LNCaP clone FGC (cell line): ENCODE data around the gene ANKLE1.

Source experiments
- DNase-seq: peaks from one replicate; pipeline ENCODE4 v3.0.0-alpha.2; 2011; ENCODE audit warnings: low read depth
- H3K4me3 ChIP-seq: 2 replicates; pipeline ENCODE4 v1.5.1; 2011; ENCODE audit warnings: mild to moderate bottlenecking, low read depth, low read length, control low read depth
- CTCF ChIP-seq: IDR thresholded peaks from 2 replicates; pipeline ENCODE4 v1.5.1; 2012; ENCODE audit warnings: mild to moderate bottlenecking; ENCODE audit not compliant: control insufficient read depth, insufficient read depth; ENCODE audit errors: extremely low read depth

Gene ANKLE1

GRCh38 chr19:17236811-17237543 lies 44.7 kb upstream of the ANKLE1 start:
- TF ChIP-seq CTCF = no peak
- DNase-seq = no peak
- no peak overlapping the region for H3K4me3 ChIP-seq

- DNase-seq = no peak
- no peak for TF ChIP-seq CTCF
Observed at GRCh38 chr19:17237747-17238706, 43.7 kb upstream of the ANKLE1 start.

DNA sequence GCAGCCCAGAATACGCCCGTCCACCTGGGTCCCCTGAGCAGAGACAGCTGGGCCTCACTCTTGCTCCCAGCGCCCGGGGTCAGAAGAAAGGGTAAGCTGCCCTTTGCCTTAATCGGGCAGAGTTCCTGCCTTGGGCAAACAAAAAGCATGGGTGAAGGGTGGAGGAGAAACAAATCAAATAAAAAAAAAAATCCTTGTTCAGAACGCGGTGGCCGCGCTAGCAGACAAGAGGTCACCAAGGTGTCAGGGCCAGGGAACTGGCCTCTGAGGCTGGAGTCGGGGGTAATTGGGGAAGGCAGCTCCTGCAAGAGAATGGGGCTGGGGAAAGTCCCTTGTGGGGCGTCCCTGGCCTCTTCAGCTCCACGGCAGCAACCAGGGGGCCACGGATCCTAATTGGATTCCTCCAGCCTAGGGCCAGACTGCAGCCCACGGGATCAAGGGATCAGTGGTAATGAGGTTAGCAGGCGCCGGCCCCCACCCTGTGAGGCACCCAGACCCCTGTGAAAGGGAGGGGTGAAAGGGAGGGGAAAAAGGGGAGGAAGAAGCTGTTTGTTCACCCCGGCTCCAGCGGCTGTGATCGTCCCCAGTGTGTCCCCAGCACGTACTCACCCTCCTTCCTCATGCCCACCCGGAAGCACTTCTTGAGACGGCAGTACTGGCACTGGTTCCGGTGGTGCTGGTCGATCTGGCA lies 41.5 kb upstream of the ANKLE1 start:
- DNase-seq = peak; percentile 38
- TF ChIP-seq CTCF = no peak
- H3K4me3 ChIP-seq = peak overlapping the region; percentile 17

More at GRCh38 chr19:17237747-17238706, 43.7 kb upstream of the ANKLE1 start:
- no peak overlapping the region for H3K4me3 ChIP-seq

- peak overlapping the region; percentile 17 for H3K4me3 ChIP-seq
- TF ChIP-seq CTCF = no peak
- DNase-seq = no peak
Observed at GRCh38 chr19:17240826-17241399, 40.8 kb upstream of the ANKLE1 start.

DNA sequence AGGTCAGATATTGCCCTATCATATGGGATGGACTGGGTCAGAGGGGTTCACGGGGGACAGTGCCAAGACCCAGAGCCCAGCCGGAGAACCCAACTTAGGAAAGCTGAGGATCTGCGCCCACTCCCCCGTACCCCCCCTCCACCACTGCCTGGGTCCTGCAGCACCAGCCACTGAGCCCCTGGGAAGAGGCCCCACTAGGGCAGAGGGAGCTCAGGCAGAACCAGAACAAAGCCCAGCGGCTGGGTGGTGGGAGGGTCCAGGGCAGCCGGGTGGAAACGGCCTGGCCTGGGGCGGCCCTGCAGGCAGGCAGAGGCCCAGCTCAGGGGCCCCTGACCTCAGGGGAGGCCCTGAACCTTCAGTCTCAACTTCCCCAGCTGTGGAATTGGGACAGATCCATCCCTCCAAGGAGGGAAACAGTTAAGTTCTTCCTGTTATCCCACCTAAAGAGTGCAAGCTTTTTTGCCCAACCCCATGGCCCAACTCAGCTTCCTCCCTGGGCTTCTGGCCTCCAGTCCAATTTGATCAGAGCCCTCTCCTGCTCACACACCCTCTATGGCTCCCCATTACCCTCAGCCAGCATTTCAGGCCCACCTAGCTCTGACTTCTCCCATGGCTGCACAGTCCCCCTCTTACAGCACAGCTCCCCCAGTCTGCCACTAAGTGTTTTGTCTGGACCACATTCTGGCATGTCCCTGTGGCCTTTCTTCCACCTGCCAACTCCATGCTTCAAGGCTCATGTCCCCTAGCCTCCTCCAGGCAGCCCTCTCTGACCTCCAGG lies 39.1 kb upstream of the ANKLE1 start:
- no peak for DNase-seq
- peak overlapping the region; percentile 96 for H3K4me3 ChIP-seq
- no peak for TF ChIP-seq CTCF
